IMR-90 (cell line): Measurements from ENCODE around the gene TMEM63C.

ENCODE experiments used
- FOS ChIP-seq: fragments of 150-350 bp; IDR thresholded peaks from 2 replicates; pipeline ENCODE4 v1.6.1; 2016; ENCODE audit warnings: low read depth, low read length
- MXI1 ChIP-seq: IDR thresholded peaks from 2 replicates; pipeline ENCODE4 v1.6.1; 2012; ENCODE audit warnings: low read depth, mild to moderate bottlenecking, low read length, moderate library complexity, borderline replicate concordance
- POLR2A ChIP-seq: IDR thresholded peaks from 2 replicates; pipeline ENCODE4 v1.6.1; 2012; ENCODE audit warnings: mild to moderate bottlenecking, low read depth, low read length
- TF ChIP-seq, protein P1 (sequence below): conservative IDR thresholded peaks from 2 replicates; pipeline ENCODE4 v1.5.1; 2012; ENCODE audit warnings: mild to moderate bottlenecking, low read depth, low read length, improper control_type of control experiment
- TF ChIP-seq, protein P2 (sequence below): fragments of 150-350 bp; IDR thresholded peaks from 2 replicates; pipeline ENCODE4 v1.6.1; 2017; ENCODE audit warnings: mild to moderate bottlenecking, antibody characterized with exemption, low read length, low read depth
- TF ChIP-seq, protein P3 (sequence below): fragments of 150-350 bp; IDR thresholded peaks from 2 replicates; pipeline ENCODE4 v1.6.1; 2016; ENCODE audit warnings: low read depth, mild to moderate bottlenecking, low read length, moderate library complexity, borderline replicate concordance

- TF ChIP-seq, protein P1, sequence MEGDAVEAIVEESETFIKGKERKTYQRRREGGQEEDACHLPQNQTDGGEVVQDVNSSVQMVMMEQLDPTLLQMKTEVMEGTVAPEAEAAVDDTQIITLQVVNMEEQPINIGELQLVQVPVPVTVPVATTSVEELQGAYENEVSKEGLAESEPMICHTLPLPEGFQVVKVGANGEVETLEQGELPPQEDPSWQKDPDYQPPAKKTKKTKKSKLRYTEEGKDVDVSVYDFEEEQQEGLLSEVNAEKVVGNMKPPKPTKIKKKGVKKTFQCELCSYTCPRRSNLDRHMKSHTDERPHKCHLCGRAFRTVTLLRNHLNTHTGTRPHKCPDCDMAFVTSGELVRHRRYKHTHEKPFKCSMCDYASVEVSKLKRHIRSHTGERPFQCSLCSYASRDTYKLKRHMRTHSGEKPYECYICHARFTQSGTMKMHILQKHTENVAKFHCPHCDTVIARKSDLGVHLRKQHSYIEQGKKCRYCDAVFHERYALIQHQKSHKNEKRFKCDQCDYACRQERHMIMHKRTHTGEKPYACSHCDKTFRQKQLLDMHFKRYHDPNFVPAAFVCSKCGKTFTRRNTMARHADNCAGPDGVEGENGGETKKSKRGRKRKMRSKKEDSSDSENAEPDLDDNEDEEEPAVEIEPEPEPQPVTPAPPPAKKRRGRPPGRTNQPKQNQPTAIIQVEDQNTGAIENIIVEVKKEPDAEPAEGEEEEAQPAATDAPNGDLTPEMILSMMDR: no peak
- TF ChIP-seq POLR2A: no peak
- TF ChIP-seq, protein P2, sequence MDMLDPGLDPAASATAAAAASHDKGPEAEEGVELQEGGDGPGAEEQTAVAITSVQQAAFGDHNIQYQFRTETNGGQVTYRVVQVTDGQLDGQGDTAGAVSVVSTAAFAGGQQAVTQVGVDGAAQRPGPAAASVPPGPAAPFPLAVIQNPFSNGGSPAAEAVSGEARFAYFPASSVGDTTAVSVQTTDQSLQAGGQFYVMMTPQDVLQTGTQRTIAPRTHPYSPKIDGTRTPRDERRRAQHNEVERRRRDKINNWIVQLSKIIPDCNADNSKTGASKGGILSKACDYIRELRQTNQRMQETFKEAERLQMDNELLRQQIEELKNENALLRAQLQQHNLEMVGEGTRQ: no peak
- TF ChIP-seq, protein P3, sequence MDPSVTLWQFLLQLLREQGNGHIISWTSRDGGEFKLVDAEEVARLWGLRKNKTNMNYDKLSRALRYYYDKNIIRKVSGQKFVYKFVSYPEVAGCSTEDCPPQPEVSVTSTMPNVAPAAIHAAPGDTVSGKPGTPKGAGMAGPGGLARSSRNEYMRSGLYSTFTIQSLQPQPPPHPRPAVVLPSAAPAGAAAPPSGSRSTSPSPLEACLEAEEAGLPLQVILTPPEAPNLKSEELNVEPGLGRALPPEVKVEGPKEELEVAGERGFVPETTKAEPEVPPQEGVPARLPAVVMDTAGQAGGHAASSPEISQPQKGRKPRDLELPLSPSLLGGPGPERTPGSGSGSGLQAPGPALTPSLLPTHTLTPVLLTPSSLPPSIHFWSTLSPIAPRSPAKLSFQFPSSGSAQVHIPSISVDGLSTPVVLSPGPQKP: no peak
- TF ChIP-seq FOS: no peak
- TF ChIP-seq MXI1: no peak
Measured at GRCh38 chr14:77190977-77191376, 9.4 kb downstream of the TMEM63C start.
